22Rv1 (cell line): ENCODE results near the gene DNMT3A.

ENCODE experiments used
- H3K27ac ChIP-seq: fragments of 450-650 bp; 2 replicates; pipeline ENCODE4 v1.5.1; 2017
- CTCF ChIP-seq: fragments of 450-650 bp; IDR thresholded peaks from 2 replicates; pipeline ENCODE4 v1.5.1; 2017; ENCODE audit warnings: mild to moderate bottlenecking
- ZFX ChIP-seq: fragments of 450-650 bp; IDR thresholded peaks from 2 replicates; pipeline ENCODE4 v1.6.1; 2017; ENCODE audit warnings: antibody characterized with exemption, borderline replicate concordance

Gene DNMT3A

GRCh38 chr2:25381502-25381901 lies 39.8 kb upstream of the DNMT3A start:
- H3K27ac ChIP-seq = no peak overlapping the region
- TF ChIP-seq ZFX = no peak

- no peak overlapping the region for H3K27ac ChIP-seq
- TF ChIP-seq CTCF = no peak
- TF ChIP-seq ZFX = no peak
Measured at GRCh38 chr2:25380586-25381375, 39.1 kb upstream of the DNMT3A start.

GRCh38 chr2:25380023-25380422 lies 38.3 kb upstream of the DNMT3A start:
- no peak overlapping the region for H3K27ac ChIP-seq
- no peak for TF ChIP-seq CTCF
- no peak for TF ChIP-seq ZFX

GRCh38 chr2:25379535-25379934 lies 37.8 kb upstream of the DNMT3A start:
- TF ChIP-seq CTCF (no peak), ZFX (no peak)
- no peak overlapping the region for H3K27ac ChIP-seq

GRCh38 chr2:25378731-25379490 lies 37.2 kb upstream of the DNMT3A start:
- no peak for TF ChIP-seq CTCF
- TF ChIP-seq ZFX = no peak
- no peak overlapping the region for H3K27ac ChIP-seq

GRCh38 chr2:25377822-25378421 lies 36.2 kb upstream of the DNMT3A start:
- TF ChIP-seq CTCF (no peak), ZFX (no peak)
- no peak overlapping the region for H3K27ac ChIP-seq

- peak overlapping the region; percentile 52 for H3K27ac ChIP-seq
Measured at GRCh38 chr2:25376750-25377621, 35.3 kb upstream of the DNMT3A start.

More at GRCh38 chr2:25376750-25377621, 35.3 kb upstream of the DNMT3A start:
- TF ChIP-seq ZFX (no peak), CTCF (peak; percentile 99)
